RKO (cell line): ENCODE data around the gene C2CD4B.
A peak's percentile ranks its signal among the peaks of the same experiment; 100 is the strongest.

ENCODE experiments used
- DNase-seq: peaks from one replicate; pipeline ENCODE4 v3.0.0-alpha.2; 2016; ENCODE audit warnings: low spot score

Gene C2CD4B

GRCh38 chr15:62149729-62150128 is 15.4 kb downstream of the C2CD4B start:
- no peak for DNase-seq

GRCh38 chr15:62147551-62147950 is 17.5 kb downstream of the C2CD4B start:
- DNase-seq: no peak

- no peak for DNase-seq
Observed at GRCh38 chr15:62147149-62147548, 17.9 kb downstream of the C2CD4B start.

GRCh38 chr15:62145015-62145735 is 19.9 kb downstream of the C2CD4B start:
- DNase-seq: no peak

- DNase-seq: no peak
Observed at GRCh38 chr15:62142736-62143135, 22.3 kb downstream of the C2CD4B start.

GRCh38 chr15:62141643-62142588 is 23.2 kb downstream of the C2CD4B start:
- DNase-seq: no peak

GRCh38 chr15:62141200-62141599 is 23.9 kb downstream of the C2CD4B start:
- no peak for DNase-seq

- DNase-seq: peak; percentile 79
Observed at GRCh38 chr15:62138124-62138523, 27.0 kb downstream of the C2CD4B start.

GRCh38 chr15:62136911-62137865 is 27.9 kb downstream of the C2CD4B start:
- no peak for DNase-seq

GRCh38 chr15:62135532-62136134 is 29.5 kb downstream of the C2CD4B start:
- DNase-seq: no peak

- DNase-seq: no peak
Observed at GRCh38 chr15:62133141-62133540, 31.9 kb downstream of the C2CD4B start.

GRCh38 chr15:62128916-62129315 is 36.2 kb downstream of the C2CD4B start:
- DNase-seq: no peak

- DNase-seq: no peak
Observed at GRCh38 chr15:62126364-62126763, 38.7 kb downstream of the C2CD4B start.

GRCh38 chr15:62125773-62126172 is 39.3 kb downstream of the C2CD4B start:
- DNase-seq: peak; percentile 63

GRCh38 chr15:62124973-62125303 is 40.1 kb downstream of the C2CD4B start:
- no peak for DNase-seq

- DNase-seq: no peak
Observed at GRCh38 chr15:62124176-62124972, 40.7 kb downstream of the C2CD4B start.

- DNase-seq: no peak
Observed at GRCh38 chr15:62122249-62122648, 42.8 kb downstream of the C2CD4B start.

- DNase-seq: no peak
Observed at GRCh38 chr15:62121273-62122015, 43.6 kb downstream of the C2CD4B start.

GRCh38 chr15:62120776-62121175 is 44.3 kb downstream of the C2CD4B start:
- DNase-seq: no peak

GRCh38 chr15:62119874-62120273 is 45.2 kb downstream of the C2CD4B start:
- DNase-seq: no peak
